Neural progenitor cell (in vitro differentiated cells): ENCODE data around the gene ZPBP2. TPM values are rescaled to one million over a fixed set of nuclear protein-coding genes. Genes with fewer than 3 reads are reported as not detected.
"Not testable (repeated sequence)": the region's sequence is repeated elsewhere in the genome, so short reads cannot be mapped to it uniquely, and the experiment has no call there.

Source experiments
- DNase-seq: peaks from one replicate; pipeline ENCODE4 v3.0.0-alpha.2; 2016; ENCODE audit warnings: low spot score
- H2AFZ ChIP-seq: fragments of 200-600 bp; sonication (generic); replicated peaks from 2 replicates; pipeline ENCODE4 v1.6.1; 2016; ENCODE audit warnings: antibody characterized with exemption
- H3F3A ChIP-seq: fragments of 200-600 bp; sonication (generic); 2 replicates; pipeline ENCODE4 v1.6.1; 2016; ENCODE audit warnings: antibody characterized with exemption, low read depth
- H3K27ac ChIP-seq: fragments of 200-600 bp; sonication (generic); 2 replicates; pipeline ENCODE4 v1.5.1; 2016; ENCODE audit warnings: mild to moderate bottlenecking
- H3K27me3 ChIP-seq: fragments of 200-600 bp; sonication (generic); 2 replicates; pipeline ENCODE4 v1.6.1; 2016; ENCODE audit warnings: mild to moderate bottlenecking, moderate library complexity
- H3K36me3 ChIP-seq: fragments of 200-600 bp; sonication (generic); 2 replicates; pipeline ENCODE4 v1.5.1; 2016
- H3K4me1 ChIP-seq: fragments of 200-600 bp; sonication (generic); 2 replicates; pipeline ENCODE4 v1.6.1; 2016; ENCODE audit warnings: mixed run types
- H3K4me2 ChIP-seq: fragments of 200-600 bp; sonication (generic); 2 replicates; pipeline ENCODE4 v1.6.1; 2016
- H3K4me3 ChIP-seq: fragments of 200-600 bp; sonication (generic); 2 replicates; pipeline ENCODE4 v1.5.1; 2016
- H3K79me2 ChIP-seq: fragments of 200-600 bp; sonication (generic); 2 replicates; pipeline ENCODE4 v1.6.1; 2016; ENCODE audit warnings: low read depth
- H3K9ac ChIP-seq: fragments of 200-600 bp; sonication (generic); 2 replicates; pipeline ENCODE4 v1.6.1; 2016
- H3K9me3 ChIP-seq: fragments of 200-600 bp; sonication (generic); 2 replicates; pipeline ENCODE4 v1.5.1; 2016; ENCODE audit warnings: low read depth
- H4K20me1 ChIP-seq: fragments of 200-600 bp; sonication (generic); 2 replicates; pipeline ENCODE4 v1.6.1; 2016; ENCODE audit warnings: low read depth
- H3K27ac Mint-ChIP-seq: 3 replicates; pipeline ENCODE4 v1.8.0; 2021; ENCODE audit warnings: mixed read lengths
- H3K27me3 Mint-ChIP-seq: 2 replicates; pipeline ENCODE4 v1.8.0; 2022; ENCODE audit warnings: low read depth, mild to moderate bottlenecking, inconsistent platforms, moderate library complexity, mixed read lengths; ENCODE audit not compliant: insufficient read depth
- H3K36me3 Mint-ChIP-seq: 3 replicates; pipeline ENCODE4 v1.8.0; 2021; ENCODE audit warnings: mixed read lengths
- H3K4me1 Mint-ChIP-seq: 3 replicates; pipeline ENCODE4 v1.8.0; 2021; ENCODE audit warnings: mixed read lengths
- H3K4me3 Mint-ChIP-seq: 3 replicates; pipeline ENCODE4 v1.8.0; 2021; ENCODE audit warnings: mild to moderate bottlenecking, moderate library complexity, mixed read lengths
- H3K9me3 Mint-ChIP-seq: 3 replicates; pipeline ENCODE4 v1.8.0; 2020; ENCODE audit warnings: mixed read lengths
- CTCF ChIP-seq: fragments of 200-600 bp; sonication (generic); IDR thresholded peaks from 2 replicates; pipeline ENCODE4 v1.5.1; 2017; ENCODE audit warnings: antibody characterized with exemption, mild to moderate bottlenecking
- EZH2 ChIP-seq: fragments of 200-600 bp; sonication (generic); IDR thresholded peaks from 2 replicates; pipeline ENCODE4 v1.6.1; 2017; ENCODE audit warnings: antibody characterized with exemption, mild to moderate bottlenecking, moderate library complexity
- EZH2phosphoT487 ChIP-seq: fragments of 200-600 bp; sonication (generic); IDR thresholded peaks from 2 replicates; pipeline ENCODE4 v1.6.1; 2017; ENCODE audit warnings: antibody characterized with exemption
- total RNA-seq: library from RNA; depleted of rRNA; stranded (reverse); fragments of >200 nt; gene quantifications from 2 replicates; pipeline ENCODE4 v1.2.3, GENCODE V29; 2015; ENCODE audit warnings: low replicate concordance

Gene ZPBP2
- total RNA-seq, 1 donor from 2014 or later = not detected

- DNase-seq = no peak
- Histone ChIP-seq H3K9me3 (no peaks in the 10 kb centered on the region), H3K27me3 (peaks cover 13% of the 10 kb centered on the region), H3K36me3 (no peaks in the 10 kb centered on the region), H2AFZ (no peak overlapping the region), H4K20me1 (no peaks in the 10 kb centered on the region), H3K9ac (no peak overlapping the region), H3K79me2 (no peaks in the 10 kb centered on the region), H3K4me3 (no peak overlapping the region), H3F3A (no peaks in the 10 kb centered on the region), H3K4me2 (no peak overlapping the region), H3K27ac (no peak overlapping the region), H3K4me1 (no peaks in the 10 kb centered on the region)
- Mint-ChIP-seq H3K27me3 (peaks cover 9% of the 10 kb centered on the region), H3K36me3 (no peaks in the 10 kb centered on the region), H3K4me1 (no peaks in the 10 kb centered on the region), H3K9me3 (no peaks in the 10 kb centered on the region), H3K27ac (no peak overlapping the region), H3K4me3 (no peak overlapping the region)
- TF ChIP-seq CTCF (no peak), EZH2phosphoT487 (no peak), EZH2 (no peak)
Measured at GRCh38 chr17:39894681-39895376, 26.8 kb downstream of the ZPBP2 start.

DNA sequence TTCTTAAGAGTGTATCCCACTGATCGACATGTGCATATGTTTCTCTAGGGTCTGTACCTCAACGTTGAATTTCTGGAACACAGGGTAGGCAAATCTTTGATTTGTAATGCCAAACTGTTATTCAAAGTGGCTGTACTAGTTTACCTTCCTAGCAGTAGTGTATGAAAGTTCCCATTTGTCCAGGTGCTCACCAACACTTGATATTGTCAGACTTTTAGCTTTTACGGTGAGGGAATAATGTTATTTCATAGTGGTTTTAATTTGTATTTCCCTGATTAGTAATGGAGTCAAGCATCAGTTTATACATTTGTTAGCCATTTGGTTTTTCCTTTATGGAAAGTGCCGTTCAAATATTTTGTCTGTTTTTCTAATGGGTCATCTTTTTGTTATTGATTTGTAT lies 30.1 kb downstream of the ZPBP2 start:
- Mint-ChIP-seq H3K9me3 (no peaks in the 10 kb centered on the region), H3K4me3 (no peak overlapping the region), H3K27ac (no peak overlapping the region), H3K4me1 (no peaks in the 10 kb centered on the region), H3K27me3 (peaks cover 9% of the 10 kb centered on the region), H3K36me3 (no peaks in the 10 kb centered on the region)
- no peaks in the 10 kb centered on the region for H3F3A ChIP-seq
- no peaks in the 10 kb centered on the region for H3K4me1 ChIP-seq
- H4K20me1 ChIP-seq = no peaks in the 10 kb centered on the region
- no peak for DNase-seq
- H2AFZ ChIP-seq = no peak overlapping the region
- no peak for TF ChIP-seq CTCF
- no peak for TF ChIP-seq EZH2phosphoT487
- no peak for TF ChIP-seq EZH2
- no peak overlapping the region for H3K4me3 ChIP-seq
- H3K4me2 ChIP-seq = no peak overlapping the region
- no peaks in the 10 kb centered on the region for H3K27me3 ChIP-seq
- no peak overlapping the region for H3K27ac ChIP-seq
- H3K36me3 ChIP-seq = no peaks in the 10 kb centered on the region
- no peak overlapping the region for H3K9ac ChIP-seq
- H3K9me3 ChIP-seq = no peaks in the 10 kb centered on the region
- H3K79me2 ChIP-seq = no peaks in the 10 kb centered on the region

DNA sequence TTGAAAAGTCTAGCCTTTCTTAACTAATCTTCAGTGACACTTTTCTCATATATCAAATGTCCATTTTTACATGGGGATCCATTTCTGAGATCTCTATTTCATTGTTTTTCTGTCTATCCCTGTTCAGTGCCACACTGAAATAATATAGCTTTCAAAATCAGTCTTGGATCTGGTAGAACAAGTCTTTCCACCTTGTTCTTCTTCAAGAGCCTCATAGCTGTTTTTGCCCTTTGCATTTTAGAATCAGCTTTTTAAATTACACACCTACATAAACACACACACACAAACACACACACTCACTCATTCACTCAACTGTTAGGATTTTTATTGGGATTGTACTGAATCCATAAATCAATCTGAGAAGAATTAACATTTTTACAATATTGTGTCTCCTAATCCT lies 31.2 kb downstream of the ZPBP2 start:
- no peaks in the 10 kb centered on the region for H3K36me3 ChIP-seq
- Mint-ChIP-seq H3K9me3 (no peaks in the 10 kb centered on the region), H3K4me1 (no peaks in the 10 kb centered on the region), H3K4me3 (no peak overlapping the region), H3K27ac (no peak overlapping the region), H3K27me3 (peaks cover 5% of the 10 kb centered on the region), H3K36me3 (no peaks in the 10 kb centered on the region)
- no peaks in the 10 kb centered on the region for H3K9me3 ChIP-seq
- H2AFZ ChIP-seq = no peak overlapping the region
- H3K4me3 ChIP-seq = no peak overlapping the region
- no peaks in the 10 kb centered on the region for H3F3A ChIP-seq
- no peak for DNase-seq
- no peak overlapping the region for H3K9ac ChIP-seq
- H3K79me2 ChIP-seq = no peaks in the 10 kb centered on the region
- no peaks in the 10 kb centered on the region for H3K4me1 ChIP-seq
- TF ChIP-seq EZH2 = no peak
- no peak for TF ChIP-seq CTCF
- no peak for TF ChIP-seq EZH2phosphoT487
- no peaks in the 10 kb centered on the region for H4K20me1 ChIP-seq
- H3K27ac ChIP-seq = no peak overlapping the region
- H3K4me2 ChIP-seq = no peak overlapping the region
- no peaks in the 10 kb centered on the region for H3K27me3 ChIP-seq

- not testable (repeated sequence) for H3K27ac Mint-ChIP-seq, H3K4me2 ChIP-seq, H3K9me3 Mint-ChIP-seq, H3F3A ChIP-seq, H3K36me3 ChIP-seq, DNase-seq, H3K4me1 Mint-ChIP-seq, H3K9ac ChIP-seq, H3K4me3 ChIP-seq, H4K20me1 ChIP-seq, H3K4me3 Mint-ChIP-seq, H3K4me1 ChIP-seq, H3K36me3 Mint-ChIP-seq, H3K79me2 ChIP-seq, H3K27me3 Mint-ChIP-seq, H3K9me3 ChIP-seq, H3K27ac ChIP-seq, H3K27me3 ChIP-seq, H2AFZ ChIP-seq
Measured at GRCh38 chr17:39902027-39902426, 34.0 kb downstream of the ZPBP2 start.
